Renal cortical epithelial cell (primary cell): Measurements from ENCODE around the gene LRRC61. TPM values are rescaled to one million over a fixed set of nuclear protein-coding genes. Genes with fewer than 3 reads are reported as not detected.
A peak's percentile ranks its signal among the peaks of the same experiment; 100 is the strongest.
"Not testable (repeated sequence)": the region's sequence is repeated elsewhere in the genome, so short reads cannot be mapped to it uniquely, and the experiment has no call there.

Source experiments
- DNase-seq: peaks from one replicate; pipeline ENCODE4 v3.0.0-alpha.2; 2011; ENCODE audit warnings: low read depth
- total RNA-seq: library from RNA; depleted of rRNA; stranded (reverse); fragments of >200 nt; gene quantifications from 2 replicates; pipeline ENCODE4 v1.2.3, GENCODE V29; 2014

The LRRC61 gene, protein sequence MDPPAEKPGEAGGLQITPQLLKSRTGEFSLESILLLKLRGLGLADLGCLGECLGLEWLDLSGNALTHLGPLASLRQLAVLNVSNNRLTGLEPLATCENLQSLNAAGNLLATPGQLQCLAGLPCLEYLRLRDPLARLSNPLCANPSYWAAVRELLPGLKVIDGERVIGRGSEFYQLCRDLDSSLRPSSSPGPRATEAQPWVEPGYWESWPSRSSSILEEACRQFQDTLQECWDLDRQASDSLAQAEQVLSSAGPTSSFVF
- 30.6 and 86.5 TPM in 2 replicates for total RNA-seq

DNA sequence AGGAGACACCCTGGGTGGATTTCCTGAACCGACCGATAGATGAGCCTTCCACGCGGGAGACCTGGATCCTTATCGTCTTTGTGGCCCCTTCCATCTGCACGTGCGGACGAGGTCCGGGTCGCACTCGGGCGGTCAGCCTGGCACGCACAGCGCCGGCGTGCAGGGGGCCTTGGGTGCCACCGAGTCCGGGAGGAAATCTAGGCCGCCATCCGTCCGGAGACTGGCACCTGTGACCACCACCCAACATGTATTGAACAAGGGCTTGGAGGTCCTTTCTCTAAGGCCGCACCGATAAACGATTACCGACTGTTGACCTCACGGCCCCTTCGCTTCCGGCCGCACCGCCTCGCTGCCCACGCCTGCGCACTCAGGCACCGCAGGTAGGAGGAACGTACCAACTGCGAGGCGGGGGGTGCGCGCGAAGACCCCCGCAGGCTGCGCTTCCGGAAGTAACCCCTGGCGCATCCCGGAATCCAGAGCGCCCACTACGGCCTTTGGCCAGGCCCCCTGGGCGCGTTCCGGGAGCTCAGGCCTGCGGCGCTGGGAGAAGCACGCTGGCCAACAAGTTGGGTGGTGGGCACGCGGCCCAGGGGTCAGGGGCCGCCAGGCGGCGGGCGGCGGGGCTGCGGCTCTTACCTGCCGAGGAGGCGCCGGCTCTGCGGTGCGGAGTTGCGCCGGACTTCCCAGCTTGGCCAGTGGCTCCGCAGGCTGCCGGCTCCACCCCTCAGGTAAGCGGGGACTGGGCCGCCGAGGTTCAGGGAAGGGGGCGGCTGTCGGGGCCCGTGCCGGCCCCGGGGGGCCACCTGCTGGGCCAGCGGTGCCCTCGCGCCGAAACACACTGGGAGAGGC is at the start of gene LRRC61, which contains the start of gene ACTR3C:
LRRC61 (plus strand) TSS at position 523 of the 849 bp plus-strand sequence. CDS start 13,507 bp downstream, outside the sequence.
ACTR3C (minus strand) TSS at position 713 of the 849 bp plus-strand sequence. CDS start 28,249 bp downstream, outside the sequence.
- DNase-seq, result no peak

DNA sequence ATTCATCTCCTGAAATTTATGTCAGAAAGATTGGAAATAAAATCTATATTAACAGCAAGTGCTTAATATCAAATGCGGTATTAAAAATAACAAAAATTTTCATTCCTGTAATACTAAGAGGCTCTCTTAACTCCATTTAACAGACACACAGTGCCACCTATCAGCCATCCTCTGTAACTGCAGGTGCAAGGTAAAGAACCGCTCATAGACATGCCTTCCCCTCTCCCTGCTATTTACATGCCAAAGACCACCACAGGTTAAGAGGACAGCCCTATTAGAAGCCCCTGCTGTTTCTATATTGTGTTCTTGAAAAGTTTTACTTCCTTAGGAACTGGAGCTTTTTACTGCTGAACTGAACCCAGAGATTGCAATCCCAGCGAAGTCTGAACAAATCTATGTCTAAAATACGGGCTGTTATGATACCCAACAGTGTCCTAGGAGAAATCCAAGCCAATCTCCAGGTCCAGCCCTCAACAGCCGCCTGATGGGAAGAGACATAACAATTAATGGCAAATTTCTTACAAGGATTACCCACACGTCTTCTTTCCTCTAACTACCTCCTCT is 46.9 kb upstream of the LRRC61 start:
- not testable (repeated sequence) for DNase-seq

DNA sequence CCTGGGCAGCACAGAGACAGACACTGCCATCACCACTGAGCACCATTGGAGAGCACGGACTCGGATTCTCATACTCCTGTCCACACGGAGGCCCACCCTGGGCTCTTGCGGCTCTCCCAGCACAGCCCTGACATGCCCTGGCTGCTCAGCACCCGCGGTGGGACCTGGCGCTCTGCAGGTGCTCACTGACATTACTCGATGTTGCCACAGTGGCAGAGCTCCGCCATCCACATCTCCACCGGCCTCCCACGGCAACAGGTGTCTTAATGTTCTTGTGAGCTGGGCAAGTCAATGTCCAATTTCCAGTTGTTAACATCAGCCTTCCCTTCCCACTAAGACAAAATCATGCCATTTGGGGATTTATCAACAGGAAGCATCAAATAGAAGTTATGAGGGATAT is 44.8 kb upstream of the LRRC61 start:
- not testable (repeated sequence) for DNase-seq

DNA sequence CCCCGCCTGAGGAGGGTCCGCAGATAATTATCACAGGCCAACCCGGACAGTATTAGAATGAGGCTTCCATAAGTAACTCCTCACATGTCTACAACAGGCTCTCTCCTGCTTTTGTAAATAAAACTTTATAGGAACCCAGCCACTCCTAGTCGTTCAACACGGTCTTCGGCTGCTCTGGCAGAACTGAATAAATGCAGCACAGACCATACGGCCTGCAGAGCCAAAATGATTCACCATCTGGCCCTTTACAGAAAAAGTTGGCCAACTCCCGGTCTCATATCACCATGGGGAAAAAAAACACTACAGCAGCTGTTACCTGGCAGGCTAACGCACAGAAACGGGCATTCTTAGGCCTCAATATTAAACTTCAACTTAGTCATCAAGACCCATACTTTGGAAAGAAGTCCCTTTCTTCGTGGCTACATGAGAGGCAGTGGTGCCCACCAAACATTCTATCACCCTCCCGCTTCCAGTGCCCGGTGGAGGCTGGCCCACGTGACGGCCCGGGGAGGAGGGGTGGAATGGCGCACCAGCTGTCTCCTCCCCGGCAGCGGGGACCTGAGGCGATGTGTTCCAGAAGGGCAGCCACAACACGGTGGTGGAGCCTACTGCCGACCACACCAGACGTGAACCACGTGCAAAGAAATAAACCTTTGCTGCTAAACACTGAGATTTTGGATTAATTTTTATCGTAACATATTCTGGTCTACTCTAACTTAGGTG is 41.3 kb upstream of the LRRC61 start:
- not testable (repeated sequence) for DNase-seq

DNA sequence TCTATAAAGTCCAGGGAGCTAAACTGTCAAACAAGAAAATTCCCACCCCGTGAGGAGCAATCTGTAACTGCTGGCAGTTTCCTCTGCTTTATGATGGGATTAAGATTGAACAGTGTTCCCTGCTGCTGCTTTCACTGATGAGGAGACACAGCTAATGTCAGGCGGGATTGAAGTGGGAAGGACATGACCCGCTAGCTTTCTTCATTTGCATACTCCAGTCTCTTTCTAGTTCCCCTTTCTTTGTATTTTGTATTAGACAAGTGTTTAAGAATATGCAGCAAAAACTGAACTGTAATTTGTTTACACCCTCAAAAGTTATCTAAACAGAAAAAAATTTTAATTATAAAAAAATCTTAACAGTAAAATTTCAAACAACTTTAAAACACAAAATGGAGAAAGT is 40.0 kb upstream of the LRRC61 start:
- DNase-seq, result not testable (repeated sequence)

DNA sequence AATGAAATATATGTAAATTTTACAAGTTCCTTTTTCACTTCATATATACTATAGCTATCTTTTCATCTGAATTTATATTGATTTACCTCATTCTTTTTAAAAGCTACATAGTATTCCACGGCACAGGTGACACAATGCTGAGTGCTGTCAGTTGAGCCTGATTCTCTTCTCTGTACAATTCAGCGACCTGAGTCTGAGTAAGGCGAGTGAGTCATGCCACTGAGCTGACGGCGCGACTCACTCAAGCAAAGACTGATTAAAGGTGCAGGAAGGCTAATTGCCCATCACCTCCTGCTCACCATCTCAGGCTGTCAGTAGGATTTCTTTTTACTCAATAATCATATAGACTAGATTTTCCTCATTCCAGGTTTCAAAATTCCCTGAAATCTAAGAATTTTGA is 39.5 kb upstream of the LRRC61 start:
- peak; percentile 13 for DNase-seq

DNA sequence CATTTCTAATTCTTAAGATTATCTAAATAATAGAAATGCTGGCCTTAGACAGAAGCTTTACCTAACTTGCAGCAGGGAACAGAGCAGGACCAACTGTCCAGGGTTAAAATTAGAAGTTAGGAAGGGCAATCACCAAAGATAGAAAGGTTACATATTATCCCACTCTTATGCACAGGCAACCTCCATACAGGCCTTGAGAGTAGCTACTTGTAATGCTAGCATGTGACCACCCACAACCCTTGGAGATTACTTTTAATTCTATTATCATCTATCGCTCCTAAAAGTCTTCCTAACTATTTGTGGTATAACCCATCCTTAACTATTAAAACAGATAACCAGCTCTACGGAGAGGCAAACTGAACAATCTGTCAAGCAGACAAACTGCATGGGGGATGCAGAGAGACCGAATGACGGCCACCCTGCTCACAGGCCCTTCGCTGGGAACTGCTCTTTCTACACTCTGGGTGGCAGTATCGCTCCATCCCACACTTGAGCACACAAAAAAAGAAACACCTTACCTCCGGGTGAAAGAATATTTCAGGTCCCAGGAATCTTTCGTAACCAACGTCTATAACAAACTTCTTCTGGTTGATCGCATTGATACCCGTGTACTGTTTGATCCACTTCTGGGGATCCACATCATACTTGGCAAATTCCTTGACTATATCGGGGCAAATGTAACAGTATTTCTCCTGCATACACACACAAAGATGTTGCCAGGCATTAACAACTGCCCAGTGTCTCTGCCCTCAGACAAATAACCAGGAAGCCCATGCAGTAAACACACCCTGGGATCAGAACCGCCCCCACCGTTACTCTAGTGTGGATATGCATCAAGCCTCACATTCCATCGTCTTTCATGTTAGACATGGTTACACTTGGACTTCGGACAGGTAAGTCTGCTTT is 37.1 kb upstream of the LRRC61 start:
- DNase-seq, result peak; percentile 10

DNA sequence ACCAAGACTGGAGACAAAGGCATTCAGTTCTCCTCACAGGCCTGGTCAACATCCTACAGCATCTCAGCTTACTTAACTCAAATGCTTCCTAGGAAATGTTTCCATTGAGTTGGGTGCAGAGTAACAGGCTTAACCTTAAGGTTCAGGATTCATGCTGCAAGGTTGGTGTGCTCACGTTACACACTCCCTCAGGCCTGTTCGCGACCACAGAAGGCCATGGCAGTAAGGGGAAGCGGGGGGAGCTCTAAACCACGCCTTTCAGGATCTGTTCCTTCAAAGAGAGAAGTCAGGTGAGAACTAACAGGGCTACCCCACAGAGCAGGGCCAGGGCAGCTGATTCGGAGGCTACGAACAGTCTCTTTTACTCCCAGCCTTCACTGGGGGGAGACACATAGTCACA is 35.3 kb upstream of the LRRC61 start:
- DNase-seq, result not testable (repeated sequence)

DNA sequence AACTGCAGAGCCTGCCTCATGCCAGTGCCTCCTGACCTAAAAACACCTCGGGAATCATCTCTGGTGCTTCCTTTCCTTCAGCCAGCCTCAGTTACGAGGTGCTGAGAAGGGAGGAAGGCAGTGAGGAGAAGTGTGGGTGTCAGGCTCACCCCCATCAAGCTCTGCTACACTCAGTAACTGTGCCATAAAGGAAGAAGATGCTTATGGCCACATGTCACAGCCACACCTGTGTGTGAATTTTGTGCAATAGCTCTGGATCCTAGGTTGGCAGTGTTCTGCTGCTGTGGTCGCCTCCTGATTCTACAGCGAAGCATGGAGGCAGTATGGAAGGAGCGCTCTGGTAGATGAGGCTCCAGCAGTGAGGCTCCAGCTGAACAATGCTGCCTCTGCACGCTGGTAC is 34.3 kb upstream of the LRRC61 start:
- DNase-seq, result not testable (repeated sequence)

DNA sequence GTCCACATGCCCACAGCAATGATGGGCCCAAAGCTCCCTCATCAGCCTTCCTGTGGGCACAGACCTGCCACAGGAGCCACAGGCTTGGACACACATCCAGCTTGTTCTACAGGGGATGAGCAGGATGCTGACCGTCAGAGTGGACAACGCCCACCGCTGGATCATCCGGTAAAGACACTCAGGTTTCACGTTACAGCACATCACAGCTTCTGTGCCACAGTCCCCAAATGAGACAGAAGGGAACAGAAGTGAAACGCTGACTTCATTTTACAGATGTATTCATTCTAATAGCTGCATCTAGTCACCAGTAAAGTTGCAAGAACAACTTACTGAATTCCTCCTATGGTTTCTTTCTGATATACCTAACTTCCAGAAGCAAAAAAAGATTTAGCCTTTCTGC is 32.8 kb upstream of the LRRC61 start:
- DNase-seq, result not testable (repeated sequence)

DNA sequence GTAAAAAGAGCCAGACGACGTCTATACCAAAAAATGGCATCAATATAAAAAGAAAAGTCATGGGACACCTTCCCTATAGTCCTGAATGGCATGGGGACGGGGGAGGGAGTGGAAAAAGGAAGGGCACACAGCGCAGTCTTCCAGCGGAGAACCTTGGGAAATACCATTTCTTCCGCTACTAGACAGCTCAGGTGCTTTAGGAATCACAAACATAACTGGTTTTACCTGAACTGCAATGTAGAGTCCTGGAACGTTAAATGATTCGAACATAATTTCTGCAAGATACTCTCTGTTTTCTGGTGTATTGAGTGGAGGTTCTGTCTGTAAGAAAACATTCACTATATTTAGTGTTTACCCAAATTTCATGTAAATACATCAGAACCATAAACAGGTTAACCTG is 28.1 kb upstream of the LRRC61 start:
- DNase-seq, result not testable (repeated sequence)

DNA sequence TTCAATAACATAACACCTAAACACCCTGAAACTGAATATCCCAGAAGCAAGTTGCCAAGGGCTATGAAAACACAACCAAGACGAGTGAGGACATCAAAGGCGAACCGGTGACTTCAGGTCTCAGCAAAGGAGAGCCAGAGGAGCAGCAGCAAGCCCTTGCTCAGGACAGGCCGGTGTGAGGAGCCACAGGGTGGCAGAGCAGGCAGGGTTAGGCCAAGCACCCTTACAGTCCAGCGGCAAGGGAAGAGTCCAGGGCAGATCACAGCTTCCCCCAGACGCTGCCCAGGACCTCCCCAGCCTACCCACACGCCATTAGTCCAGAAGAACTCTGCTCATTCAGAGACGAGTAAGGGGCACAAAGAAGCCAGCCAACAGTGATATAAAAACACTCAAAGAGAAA is 27.5 kb upstream of the LRRC61 start:
- not testable (repeated sequence) for DNase-seq

DNA sequence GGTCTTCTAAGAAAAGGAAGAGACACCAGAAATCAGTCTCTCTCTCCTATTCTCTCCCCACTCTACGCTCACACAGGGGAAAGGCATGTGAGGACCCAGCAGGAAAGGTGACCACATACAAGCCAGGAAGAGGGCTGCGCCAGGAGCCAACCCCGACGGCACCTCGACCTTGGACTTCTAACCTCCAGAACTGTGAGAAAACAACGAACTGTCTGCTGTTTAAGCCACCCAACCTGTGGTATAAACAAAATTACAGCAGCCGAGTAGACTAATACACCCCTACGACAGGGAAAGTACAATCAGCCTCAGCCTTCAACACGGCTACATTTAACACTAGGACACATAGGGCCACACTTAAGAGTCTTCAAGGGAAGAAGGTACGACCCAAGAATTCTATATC is 26.4 kb upstream of the LRRC61 start:
- not testable (repeated sequence) for DNase-seq

DNA sequence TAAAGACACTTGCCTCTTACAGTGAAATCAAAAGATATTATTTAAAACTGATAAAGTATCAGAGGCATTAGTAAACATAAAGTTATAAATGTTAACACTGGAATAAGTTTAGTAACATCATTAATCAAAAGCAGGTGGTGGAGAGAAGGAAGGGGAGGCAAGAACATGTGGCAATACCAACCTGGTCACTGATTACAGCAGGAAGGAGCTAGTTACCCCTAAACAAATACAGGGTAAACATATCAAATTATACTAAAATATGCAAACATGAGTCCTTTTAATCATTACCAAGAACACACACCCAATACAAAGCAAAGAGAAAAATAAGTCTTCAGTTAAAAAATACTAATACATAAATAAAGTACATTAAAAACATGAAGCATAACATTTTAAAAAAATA is 25.2 kb upstream of the LRRC61 start:
- DNase-seq, result peak; percentile 45

DNA sequence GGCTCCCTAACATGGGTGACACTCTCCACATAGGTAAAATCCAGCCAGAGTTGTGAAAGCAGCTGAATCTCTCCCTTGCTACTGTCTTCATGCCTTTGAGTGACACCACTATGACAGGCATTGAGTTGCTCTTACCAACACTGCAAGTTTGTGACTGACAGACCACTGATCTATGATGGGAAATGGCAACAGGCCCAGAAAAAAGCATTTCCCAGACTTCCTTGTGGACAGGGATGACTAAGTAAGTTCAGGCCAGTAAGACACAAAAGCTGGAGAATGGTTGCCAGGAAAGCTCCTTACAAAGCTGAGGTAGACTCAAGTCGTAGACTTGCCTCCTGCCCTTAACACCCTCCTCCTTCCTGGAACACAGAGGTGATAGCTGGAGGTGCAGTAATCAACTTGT is 20.2 kb upstream of the LRRC61 start:
- peak; percentile 96 for DNase-seq

DNA sequence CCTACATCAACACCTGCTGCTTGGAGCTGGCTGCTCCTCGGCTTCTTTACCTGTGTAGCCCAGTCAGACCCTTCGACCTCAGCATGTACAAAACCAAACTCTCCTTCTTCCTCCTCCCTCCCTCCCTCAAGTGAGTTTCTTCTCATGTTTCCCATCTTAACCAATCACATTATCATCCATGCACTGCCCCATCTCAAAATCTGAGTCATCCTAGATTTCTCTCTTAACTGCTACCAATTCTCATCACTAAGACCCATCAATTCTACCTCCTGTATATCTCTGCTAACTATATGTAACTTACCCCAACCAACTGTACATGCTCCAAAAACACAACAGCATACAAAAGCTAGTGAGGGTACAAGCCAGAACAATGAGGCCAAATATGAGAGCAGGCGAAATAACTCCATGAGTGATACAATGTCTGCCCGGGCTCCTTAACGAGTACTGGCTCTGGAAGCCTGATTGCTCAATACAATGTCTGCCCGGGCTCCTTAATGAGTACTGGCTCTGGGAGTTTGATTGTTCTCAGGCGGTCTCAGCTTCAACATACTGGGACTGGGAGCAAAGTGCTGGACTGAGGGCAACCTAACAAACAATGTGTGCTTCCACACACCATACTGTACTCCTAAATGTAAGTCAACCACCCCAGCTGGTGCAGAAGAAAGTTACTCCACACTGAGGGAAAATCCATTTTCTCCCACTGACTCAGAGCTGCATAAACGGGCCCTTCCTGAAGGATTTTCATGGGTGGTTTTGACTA is 18.5 kb upstream of the LRRC61 start:
- DNase-seq, result not testable (repeated sequence)

DNA sequence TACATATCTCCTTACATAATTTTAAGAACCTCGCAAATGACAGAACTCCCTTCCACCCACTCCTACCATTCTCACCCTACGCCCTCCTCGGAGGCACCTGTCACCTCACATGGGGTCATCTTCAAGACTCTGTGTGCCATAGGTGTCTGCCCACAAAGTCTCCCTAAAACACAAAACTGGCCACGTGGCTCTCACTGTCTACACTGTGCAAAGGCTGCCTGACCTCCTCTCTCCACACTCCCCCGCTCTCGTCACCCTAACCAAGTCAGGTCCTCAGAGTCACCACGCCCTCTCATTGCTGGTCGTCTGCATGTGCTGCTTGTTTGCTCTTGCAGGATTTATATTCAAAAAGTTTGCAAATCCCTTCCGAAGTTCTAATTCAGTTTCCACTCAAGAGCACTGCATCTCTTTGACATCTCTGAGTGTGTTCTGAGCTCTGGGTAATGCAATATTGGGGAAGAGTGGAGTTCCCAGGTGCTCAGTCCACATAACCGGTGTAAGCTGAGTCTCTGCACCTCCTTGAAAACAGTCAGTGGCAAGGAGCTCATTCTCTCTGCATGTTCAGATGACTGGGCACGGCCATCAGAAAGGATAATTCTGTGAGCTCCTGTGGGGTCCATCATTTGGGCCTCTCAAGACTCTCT is 17.8 kb upstream of the LRRC61 start:
- DNase-seq, result not testable (repeated sequence)

DNA sequence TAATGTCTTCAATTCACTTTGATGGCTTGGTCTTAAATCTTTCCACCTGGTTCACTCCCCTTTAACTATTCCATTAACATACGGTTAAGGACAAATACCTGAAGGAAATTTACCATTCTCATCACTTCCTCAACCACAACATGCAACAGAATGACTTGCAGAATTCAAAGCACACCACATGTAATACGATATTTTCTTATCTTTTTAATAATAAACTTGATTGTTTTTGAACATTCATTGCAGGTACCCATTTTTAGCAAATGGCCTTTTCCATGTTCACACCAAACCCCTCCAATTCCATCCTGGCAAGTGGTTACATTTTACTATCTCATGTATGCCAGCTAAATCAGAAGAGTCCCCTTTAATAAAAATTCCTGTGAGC is 17.3 kb upstream of the LRRC61 start:
- DNase-seq, result not testable (repeated sequence)

DNA sequence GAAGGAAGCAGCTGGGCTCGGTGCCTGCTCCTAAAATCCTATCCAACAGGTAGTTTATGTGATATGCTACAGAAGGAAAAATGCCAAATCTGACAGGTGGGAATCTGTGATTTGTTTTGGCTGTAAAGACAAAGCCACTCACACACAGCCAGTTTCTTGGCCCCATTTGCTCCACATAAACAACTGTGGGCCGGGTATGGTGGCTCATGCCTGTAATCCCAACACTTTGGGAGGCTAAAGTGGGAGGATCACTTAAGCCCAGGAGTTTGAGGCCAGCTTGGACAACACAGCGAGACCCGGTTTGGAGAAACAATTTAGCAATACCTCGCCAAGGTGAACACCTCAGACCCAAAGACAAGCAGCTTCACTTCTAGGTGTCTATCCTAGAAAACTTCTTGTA is 16.8 kb upstream of the LRRC61 start:
- not testable (repeated sequence) for DNase-seq

DNA sequence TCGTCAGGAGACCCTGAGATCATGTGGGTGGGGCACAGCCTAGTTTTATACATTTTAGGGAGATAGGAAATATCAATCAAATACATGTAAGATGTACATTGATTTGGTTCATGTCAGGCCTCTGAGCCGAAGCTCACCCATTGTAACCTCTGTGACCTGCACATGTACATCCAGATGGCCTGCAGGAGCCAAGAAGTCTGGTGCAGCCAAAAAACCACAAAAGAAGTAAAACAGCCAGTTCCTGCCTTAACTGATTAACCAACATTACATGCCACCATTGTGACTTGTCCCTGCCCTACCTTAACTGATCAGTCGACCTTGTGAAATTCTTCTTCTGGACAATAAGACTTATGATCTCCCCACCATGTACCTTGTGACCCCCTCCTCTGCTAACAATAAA is 16.0 kb upstream of the LRRC61 start:
- DNase-seq, result peak; percentile 58
